HCT116 (cell line): ENCODE measurements around the gene ANGPTL5. TPM values are rescaled to one million over a fixed set of nuclear protein-coding genes. Genes with fewer than 3 reads are reported as not detected.

Source experiments
- ATAC-seq: fragments of 200-7000 bp; cut with Tn5 transposase; 2 replicates; pipeline ENCODE4 v1.9.1; 2020; ENCODE audit warnings: mild to moderate bottlenecking, moderate library complexity
- BruUV-seq: library from RNA; stranded (reverse); fragments of 400-500 nt; replicated peaks from 2 replicates; lab custom pipeline; 2021; lab: Mats Ljungman, UMichigan
- CTCF ChIA-PET: fragments of 300-600 bp; sonication (Branson Sonifier 250); formaldehyde crosslinking; loops from one replicate; lab custom pipeline; 2021; ENCODE audit warnings: antibody characterized with exemption; lab: Charles Lee
- POLR2A ChIA-PET: fragments of 300-600, 350-600 bp; sonication (Branson Sonifier 250); formaldehyde crosslinking; loops from one replicate; lab custom pipeline; 2021; ENCODE audit warnings: antibody characterized with exemption; lab: Charles Lee
- RAD21 ChIA-PET, 2 experiments: fragments of 300-600 bp; sonication (Branson Sonifier 250); formaldehyde crosslinking; loops; one replicate each; lab custom pipeline; 2023; ENCODE audit warnings: low total read pairs in 2 of 2; ENCODE audit not compliant: uncharacterized antibody in 2 of 2, unreplicated experiment in 2 of 2, low non-redundant PET in 1 of 2; lab: Charles Lee
- DNase-seq: peaks from one replicate; pipeline ENCODE4 v3.0.0-alpha.2; 2010; ENCODE audit warnings: low read depth, low spot score
- H2AFZ ChIP-seq: fragments of 200-600 bp; shearing (Covaris generic), sonication (generic); 2 replicates; pipeline ENCODE4 v1.6.1; 2017; ENCODE audit warnings: low read depth, mixed run types, mixed read lengths, antibody characterized with exemption, low read length; ENCODE audit not compliant: poor library complexity, severe bottlenecking
- H3K27ac ChIP-seq: 2 replicates; pipeline ENCODE4 v1.5.1; 2012; ENCODE audit warnings: low read depth, low read length
- H3K27me3 ChIP-seq: fragments of 200-600 bp; sonication (generic); 2 replicates; pipeline ENCODE4 v1.6.1; 2016; ENCODE audit warnings: mixed run types, low read length, mixed read lengths; ENCODE audit not compliant: insufficient read depth
- H3K36me3 ChIP-seq, 2 experiments: fragments of 200-500 bp in 1 of 2; fragments of 200-600 bp in 1 of 2; sonication (Bioruptor generic) in 1 of 2; sonication (generic) in 1 of 2; 2 replicates each; pipeline versions ENCODE4 v1.5.1 to v1.6.1; 2014 to 2016; ENCODE audit warnings: low read length in 2 of 2, inconsistent platforms in 1 of 2, mixed read lengths in 1 of 2, mixed run types in 1 of 2; ENCODE audit not compliant: insufficient read depth in 2 of 2, control insufficient read depth in 1 of 2
- H3K4me1 ChIP-seq, 2 experiments: fragments of 200-600 bp in 1 of 2; sonication (generic) in 1 of 2; 2 replicates each; pipeline versions ENCODE4 v1.5.1 to v1.6.1; 2012 to 2017; ENCODE audit warnings: low read length in 2 of 2, inconsistent platforms in 1 of 2, mild to moderate bottlenecking in 1 of 2, mixed read lengths in 1 of 2, mixed run types in 1 of 2, moderate library complexity in 1 of 2; ENCODE audit not compliant: insufficient read depth in 2 of 2, control insufficient read depth in 1 of 2
- H3K4me2 ChIP-seq: fragments of 200-600 bp; sonication (generic); 2 replicates; pipeline ENCODE4 v1.6.1; 2017; ENCODE audit warnings: mixed run types, low read length, mixed read lengths
- H3K4me3 ChIP-seq, 2 experiments: fragments of 200-600 bp in 1 of 2; sonication (generic) in 1 of 2; replicated peaks in 1 of 2; 2 replicates each; pipeline ENCODE4 v1.5.1; 2011 to 2016; ENCODE audit warnings: low read length in 2 of 2, control low read depth in 1 of 2, low read depth in 1 of 2, mild to moderate bottlenecking in 1 of 2, mixed read lengths in 1 of 2, mixed run types in 1 of 2
- H3K79me2 ChIP-seq: fragments of 200-600 bp; sonication (generic); 2 replicates; pipeline ENCODE4 v1.6.1; 2017; ENCODE audit warnings: mild to moderate bottlenecking, mixed run types, low read length, moderate library complexity, mixed read lengths; ENCODE audit not compliant: insufficient read depth
- H3K9ac ChIP-seq: fragments of 200-600 bp; sonication (generic); 2 replicates; pipeline ENCODE4 v1.6.1; 2016; ENCODE audit warnings: low read length, mixed read lengths
- H3K9me2 ChIP-seq: fragments of 200-600 bp; sonication (generic), shearing (Covaris generic); 2 replicates; pipeline ENCODE4 v1.6.1; 2017; ENCODE audit warnings: mixed run types, mild to moderate bottlenecking, moderate library complexity; ENCODE audit not compliant: insufficient read depth
- H3K9me3 ChIP-seq, 2 experiments: fragments of 200-500 bp in 1 of 2; fragments of 200-600 bp in 1 of 2; sonication (Bioruptor generic) in 1 of 2; sonication (generic) in 1 of 2; 2 replicates each; pipeline ENCODE4 v1.6.1; 2014 to 2017; ENCODE audit warnings: low read length in 2 of 2, mixed read lengths in 2 of 2, inconsistent platforms in 1 of 2, low read depth in 1 of 2, mild to moderate bottlenecking in 1 of 2, mixed run types in 1 of 2, moderate library complexity in 1 of 2; ENCODE audit not compliant: control insufficient read depth in 1 of 2, insufficient read depth in 1 of 2
- H4K20me1 ChIP-seq: fragments of 200-600 bp; sonication (generic), shearing (Covaris generic); 2 replicates; pipeline ENCODE4 v1.6.1; 2017; ENCODE audit warnings: mixed run types, mild to moderate bottlenecking, moderate library complexity; ENCODE audit not compliant: insufficient read depth
- CBX3 ChIP-seq: IDR thresholded peaks from 2 replicates; pipeline ENCODE4 v1.6.1; 2012; ENCODE audit warnings: low read depth
- CEBPB ChIP-seq: IDR thresholded peaks from 2 replicates; pipeline ENCODE4 v1.6.1; 2012; ENCODE audit warnings: low read depth
- EGR1 ChIP-seq: IDR thresholded peaks from 2 replicates; pipeline ENCODE4 v1.6.1; 2012; ENCODE audit warnings: low read depth
- ELF1 ChIP-seq: IDR thresholded peaks from 2 replicates; pipeline ENCODE4 v1.6.1; 2012; ENCODE audit warnings: low read depth, borderline replicate concordance
- SP1 ChIP-seq: IDR thresholded peaks from 2 replicates; pipeline ENCODE4 v1.6.1; 2012; ENCODE audit warnings: low read depth
- YY1 ChIP-seq: IDR thresholded peaks from 2 replicates; pipeline ENCODE4 v1.6.1; 2011; ENCODE audit warnings: low read length, low read depth, moderate library complexity, mild to moderate bottlenecking; ENCODE audit not compliant: insufficient replicate concordance; ENCODE audit errors: extremely low read depth
- ZFX ChIP-seq: fragments of 450-650 bp; IDR thresholded peaks from 2 replicates; pipeline ENCODE4 v1.6.1; 2017
- intact Hi-C: fragments of 100-400 bp; cut with micrococcal nuclease; formaldehyde crosslinking; loops from 2 replicates; pipeline ENCODE4 v1.10.0; 2022
- total RNA-seq: library from RNA; stranded (reverse); gene quantifications from one replicate; pipeline ENCODE4 v1.2.1, GENCODE V29; 2021; ENCODE audit not compliant: unreplicated experiment
- TF ChIP-seq, protein P1 (sequence below): IDR thresholded peaks from 2 replicates; pipeline ENCODE4 v1.6.1; 2012; ENCODE audit warnings: low read depth
- TF ChIP-seq, protein P2 (sequence below): IDR thresholded peaks from 2 replicates; pipeline ENCODE4 v1.6.1; 2012

Gene ANGPTL5
- total RNA-seq, 1 experiment from 2014 or later = not detected

DNA sequence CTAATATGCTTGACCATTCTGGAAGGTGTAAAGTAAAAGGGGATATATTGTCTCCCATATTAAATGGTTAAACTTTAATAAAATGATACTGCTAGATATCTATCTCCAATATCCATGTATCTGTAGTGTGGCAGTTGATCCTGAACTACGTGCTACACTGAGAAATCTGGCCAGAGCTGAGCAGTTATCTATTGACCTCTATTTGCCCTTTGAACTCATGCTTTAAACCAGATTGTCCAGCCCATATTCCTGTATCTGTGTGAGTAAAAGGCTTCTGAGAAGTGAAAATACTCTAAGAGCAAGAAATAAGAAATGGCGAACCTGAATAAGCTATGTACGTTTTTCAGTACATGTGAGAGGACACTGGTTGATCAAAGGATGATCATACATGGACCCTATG is 39.0 kb upstream of the ANGPTL5 start:
- Histone ChIP-seq H3K4me3 (no peak overlapping the region), H3K79me2 (no peaks in the 10 kb centered on the region), H3K9ac (no peak overlapping the region), H3K9me2 (peaks cover 4% of the 10 kb centered on the region; the same call in 1 of the 2 replicates), H3K27ac (no peak overlapping the region), H3K27me3 (no peaks in the 10 kb centered on the region), H3K4me2 (no peak overlapping the region), H2AFZ (no peak overlapping the region), H3K4me1 (no peaks in the 10 kb centered on the region), H3K9me3 (no peaks in the 10 kb centered on the region), H4K20me1 (no peaks in the 10 kb centered on the region), H3K36me3 (no peaks in the 10 kb centered on the region)
- ATAC-seq (no peak), DNase-seq (no peak)
- TF ChIP-seq, protein P1, sequence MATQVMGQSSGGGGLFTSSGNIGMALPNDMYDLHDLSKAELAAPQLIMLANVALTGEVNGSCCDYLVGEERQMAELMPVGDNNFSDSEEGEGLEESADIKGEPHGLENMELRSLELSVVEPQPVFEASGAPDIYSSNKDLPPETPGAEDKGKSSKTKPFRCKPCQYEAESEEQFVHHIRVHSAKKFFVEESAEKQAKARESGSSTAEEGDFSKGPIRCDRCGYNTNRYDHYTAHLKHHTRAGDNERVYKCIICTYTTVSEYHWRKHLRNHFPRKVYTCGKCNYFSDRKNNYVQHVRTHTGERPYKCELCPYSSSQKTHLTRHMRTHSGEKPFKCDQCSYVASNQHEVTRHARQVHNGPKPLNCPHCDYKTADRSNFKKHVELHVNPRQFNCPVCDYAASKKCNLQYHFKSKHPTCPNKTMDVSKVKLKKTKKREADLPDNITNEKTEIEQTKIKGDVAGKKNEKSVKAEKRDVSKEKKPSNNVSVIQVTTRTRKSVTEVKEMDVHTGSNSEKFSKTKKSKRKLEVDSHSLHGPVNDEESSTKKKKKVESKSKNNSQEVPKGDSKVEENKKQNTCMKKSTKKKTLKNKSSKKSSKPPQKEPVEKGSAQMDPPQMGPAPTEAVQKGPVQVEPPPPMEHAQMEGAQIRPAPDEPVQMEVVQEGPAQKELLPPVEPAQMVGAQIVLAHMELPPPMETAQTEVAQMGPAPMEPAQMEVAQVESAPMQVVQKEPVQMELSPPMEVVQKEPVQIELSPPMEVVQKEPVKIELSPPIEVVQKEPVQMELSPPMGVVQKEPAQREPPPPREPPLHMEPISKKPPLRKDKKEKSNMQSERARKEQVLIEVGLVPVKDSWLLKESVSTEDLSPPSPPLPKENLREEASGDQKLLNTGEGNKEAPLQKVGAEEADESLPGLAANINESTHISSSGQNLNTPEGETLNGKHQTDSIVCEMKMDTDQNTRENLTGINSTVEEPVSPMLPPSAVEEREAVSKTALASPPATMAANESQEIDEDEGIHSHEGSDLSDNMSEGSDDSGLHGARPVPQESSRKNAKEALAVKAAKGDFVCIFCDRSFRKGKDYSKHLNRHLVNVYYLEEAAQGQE = no peak
- TF ChIP-seq ELF1 (no peak), YY1 (no peak), EGR1 (no peak), CEBPB (no peak), SP1 (no peak), ZFX (no peak), CBX3 (no peak)
- TF ChIP-seq, protein P2, sequence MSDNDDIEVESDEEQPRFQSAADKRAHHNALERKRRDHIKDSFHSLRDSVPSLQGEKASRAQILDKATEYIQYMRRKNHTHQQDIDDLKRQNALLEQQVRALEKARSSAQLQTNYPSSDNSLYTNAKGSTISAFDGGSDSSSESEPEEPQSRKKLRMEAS = no peak
- intact Hi-C loops = no loop called here
- RAD21 ChIA-PET = no interaction called here
- POLR2A ChIA-PET = no interaction called here
- BruUV-seq = no TSS peak
- CTCF ChIA-PET = interaction anchor here (0.9 kb wide), 1 partner anchor 10 kb away, joined by 3 read pairs; no protein-coding TSS in a partner anchor
